Measurements from ENCODE around the gene C2orf42.
A peak's percentile ranks its signal among the peaks of the same experiment; 100 is the strongest.
"Not testable (repeated sequence)": the region's sequence is repeated elsewhere in the genome, so short reads cannot be mapped to it uniquely, and the experiment has no call there.

The C2orf42 gene

DNA sequence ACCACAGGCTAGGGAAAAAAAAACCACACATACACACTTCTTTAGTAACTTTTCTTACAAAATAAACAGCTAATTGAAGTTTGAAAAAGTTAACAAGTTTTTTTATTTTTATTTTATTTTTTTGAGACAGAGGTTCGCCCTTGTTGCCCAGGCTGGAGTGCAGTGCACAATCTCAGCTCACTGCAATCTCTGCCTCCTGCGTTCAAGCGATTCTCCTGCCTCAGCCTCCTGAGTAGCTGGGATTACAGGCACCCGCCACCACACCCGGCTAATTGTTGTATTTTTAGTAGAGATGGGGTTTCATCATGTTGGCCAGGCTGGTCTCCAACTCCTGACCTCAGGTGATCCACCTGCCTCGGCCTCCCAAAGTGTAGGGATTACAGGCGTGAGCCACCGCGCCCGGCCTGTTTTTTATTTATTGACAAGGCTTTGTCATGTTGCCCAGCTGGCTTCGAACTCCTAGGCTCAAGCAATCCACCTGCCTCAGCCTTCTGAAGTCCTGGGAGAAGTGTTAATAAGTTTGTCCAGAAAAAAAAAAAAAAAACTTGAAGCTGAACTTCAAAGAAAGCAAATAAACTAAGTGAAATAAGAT lies 21.1 kb downstream of the C2orf42 start:
- DNase-seq (ENCODE audit: low spot score): not testable (repeated sequence)

DNA sequence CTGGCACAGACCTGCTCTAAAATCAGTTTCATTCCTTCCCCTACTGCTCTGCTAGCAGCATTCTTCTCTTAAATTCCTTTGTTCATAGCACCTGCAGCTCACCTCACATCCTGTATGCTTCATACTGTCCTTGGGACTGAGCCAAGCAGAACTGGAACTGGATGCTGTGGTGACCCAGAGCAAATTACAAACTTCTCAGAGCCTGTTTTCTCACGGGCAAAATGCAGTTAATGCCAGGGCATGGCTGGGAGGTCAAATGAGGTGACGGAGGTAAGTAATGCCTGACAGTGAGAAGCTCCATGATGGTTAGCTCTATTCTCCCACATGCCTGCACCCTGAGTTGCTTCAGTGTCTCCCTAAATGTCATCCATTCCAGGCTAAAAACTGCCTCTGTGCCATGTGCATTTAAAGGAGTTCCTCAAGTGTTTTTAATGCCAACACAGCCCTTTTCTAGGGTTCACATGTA lies 29.7 kb downstream of the C2orf42 start:
- no peak for DNase-seq (ENCODE audit: low spot score)

DNA sequence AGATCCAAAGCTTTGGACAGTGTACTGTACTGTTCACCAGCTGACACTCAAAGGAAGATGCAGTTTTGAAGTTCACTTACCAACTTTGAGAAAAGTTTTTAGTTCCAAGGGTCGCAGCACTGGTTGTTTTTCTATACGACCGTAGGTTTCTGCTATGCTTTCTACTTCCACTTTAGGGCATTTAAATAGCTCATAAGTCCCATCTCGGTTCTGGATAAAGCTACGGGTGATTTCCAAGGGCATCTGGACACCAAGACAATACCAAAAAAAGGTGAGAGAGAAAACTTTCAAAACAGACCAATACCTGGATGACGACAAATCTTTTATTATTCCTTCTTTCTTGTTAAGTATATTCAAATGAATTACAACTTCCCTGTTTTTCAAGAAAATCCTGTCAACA lies 30.3 kb downstream of the C2orf42 start:
- DNase-seq (ENCODE audit: low spot score): no peak

- DNase-seq (ENCODE audit: low spot score): not testable (repeated sequence)
Observed at GRCh38 chr2:70149130-70149686, 41.6 kb downstream of the C2orf42 start.

DNA sequence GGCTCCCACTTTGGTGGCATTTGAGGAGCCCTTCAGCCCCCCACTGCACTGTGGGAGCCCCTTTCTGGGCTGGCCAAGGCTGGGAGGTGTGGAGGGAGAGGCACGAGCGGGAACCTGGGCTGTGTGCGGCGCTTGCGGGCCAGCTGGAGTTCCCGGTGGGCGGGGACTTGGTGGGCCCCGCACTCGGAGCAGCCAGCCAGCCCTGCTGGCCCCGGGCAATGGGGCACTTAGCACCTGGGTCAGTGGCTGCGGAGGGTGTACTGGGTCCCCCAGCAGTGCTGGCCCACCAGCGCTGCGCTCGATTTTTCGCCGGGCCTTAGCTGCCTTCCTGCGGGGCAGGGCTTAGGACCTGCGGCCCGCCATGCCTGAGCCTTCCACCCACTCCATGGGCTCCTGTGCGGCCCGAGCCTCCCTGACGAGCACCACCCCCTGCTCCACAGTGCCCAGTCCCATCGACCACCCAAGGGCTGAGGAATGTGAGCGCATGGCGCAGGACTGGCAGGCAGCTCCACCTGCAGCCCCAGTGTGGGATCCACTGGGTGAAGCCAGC lies 42.5 kb downstream of the C2orf42 start:
- DNase-seq (ENCODE audit: low spot score): not testable (repeated sequence)

DNA sequence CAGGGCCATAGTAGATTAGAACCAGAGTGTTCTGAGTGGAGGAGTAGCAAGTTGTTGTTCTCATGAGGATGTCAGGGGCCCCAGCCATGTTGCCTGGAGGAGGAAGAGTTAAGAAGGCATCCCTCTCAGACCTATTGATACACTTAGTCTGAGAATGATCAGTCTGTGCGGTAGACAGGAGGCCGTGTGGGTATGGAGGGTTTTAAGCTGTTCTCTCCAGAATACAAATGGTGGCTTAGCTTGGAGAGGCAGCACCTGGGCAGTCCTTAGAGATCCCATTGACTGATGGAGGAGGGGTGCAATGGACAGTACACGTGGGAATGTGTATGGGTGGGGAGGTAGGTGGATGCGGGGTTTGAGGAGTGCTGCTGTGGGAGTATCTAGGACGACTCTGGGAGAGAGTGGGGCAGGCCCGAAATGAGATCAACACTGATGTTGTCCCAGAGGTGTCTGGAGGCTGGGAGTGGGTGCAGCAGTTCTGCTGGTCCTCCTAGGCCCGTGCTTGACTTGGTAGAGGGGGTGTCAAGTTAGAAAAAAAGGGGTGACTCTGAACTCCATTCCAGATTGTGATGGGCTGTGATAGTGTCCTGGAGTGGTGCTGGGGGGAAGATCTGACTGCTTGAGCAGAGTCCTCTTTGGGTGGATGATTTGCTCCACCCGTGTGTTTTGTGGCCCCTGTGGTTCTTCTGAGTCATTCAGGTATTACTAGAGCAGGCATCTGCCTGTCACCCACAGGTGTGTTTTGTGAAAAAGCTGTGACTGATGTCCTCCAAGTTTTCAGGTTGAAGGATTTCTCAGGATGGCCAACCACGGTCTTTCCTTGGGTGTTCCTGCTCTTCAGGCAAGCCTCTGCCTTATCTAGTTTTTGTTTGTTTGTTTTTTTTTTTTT lies 44.7 kb downstream of the C2orf42 start:
- no peak for DNase-seq (ENCODE audit: low spot score)

- DNase-seq (ENCODE audit: low spot score): no peak
Observed at GRCh38 chr2:70145144-70145490, 45.7 kb downstream of the C2orf42 start.

DNA sequence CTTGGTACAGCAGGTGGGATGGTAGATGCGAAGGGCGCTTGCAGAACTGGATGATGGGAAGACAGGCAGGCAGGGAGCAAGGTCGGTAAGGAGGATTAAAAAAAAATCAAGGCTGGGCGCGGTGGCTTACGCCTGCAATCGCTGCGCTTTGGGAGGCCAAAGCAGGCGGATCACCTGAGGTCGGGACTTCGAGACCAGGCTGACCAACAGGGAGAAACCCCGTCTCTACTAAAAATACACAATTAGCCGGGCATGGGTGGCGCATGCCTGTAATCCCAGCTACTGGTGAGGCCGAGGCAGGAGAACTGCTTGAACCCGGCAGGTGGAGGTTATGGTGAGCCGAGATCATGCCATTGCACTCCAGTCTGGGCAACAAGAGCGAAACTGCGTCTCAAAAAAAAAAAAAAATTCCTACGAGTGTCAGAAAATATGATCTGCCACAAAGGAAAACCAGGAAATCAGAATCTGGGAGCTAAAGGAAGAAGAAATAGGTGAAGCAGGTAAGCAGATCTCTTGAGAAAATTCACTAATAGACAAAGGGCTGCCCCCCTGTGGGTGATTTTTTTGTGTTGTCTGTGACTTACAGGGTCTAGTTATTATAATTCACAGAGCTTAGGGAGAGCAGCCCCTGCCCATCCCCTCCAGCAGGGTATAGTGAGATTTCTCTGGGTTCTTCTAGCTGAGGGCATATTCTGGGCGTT lies 46.2 kb downstream of the C2orf42 start:
- DNase-seq (ENCODE audit: low spot score): no peak

DNA sequence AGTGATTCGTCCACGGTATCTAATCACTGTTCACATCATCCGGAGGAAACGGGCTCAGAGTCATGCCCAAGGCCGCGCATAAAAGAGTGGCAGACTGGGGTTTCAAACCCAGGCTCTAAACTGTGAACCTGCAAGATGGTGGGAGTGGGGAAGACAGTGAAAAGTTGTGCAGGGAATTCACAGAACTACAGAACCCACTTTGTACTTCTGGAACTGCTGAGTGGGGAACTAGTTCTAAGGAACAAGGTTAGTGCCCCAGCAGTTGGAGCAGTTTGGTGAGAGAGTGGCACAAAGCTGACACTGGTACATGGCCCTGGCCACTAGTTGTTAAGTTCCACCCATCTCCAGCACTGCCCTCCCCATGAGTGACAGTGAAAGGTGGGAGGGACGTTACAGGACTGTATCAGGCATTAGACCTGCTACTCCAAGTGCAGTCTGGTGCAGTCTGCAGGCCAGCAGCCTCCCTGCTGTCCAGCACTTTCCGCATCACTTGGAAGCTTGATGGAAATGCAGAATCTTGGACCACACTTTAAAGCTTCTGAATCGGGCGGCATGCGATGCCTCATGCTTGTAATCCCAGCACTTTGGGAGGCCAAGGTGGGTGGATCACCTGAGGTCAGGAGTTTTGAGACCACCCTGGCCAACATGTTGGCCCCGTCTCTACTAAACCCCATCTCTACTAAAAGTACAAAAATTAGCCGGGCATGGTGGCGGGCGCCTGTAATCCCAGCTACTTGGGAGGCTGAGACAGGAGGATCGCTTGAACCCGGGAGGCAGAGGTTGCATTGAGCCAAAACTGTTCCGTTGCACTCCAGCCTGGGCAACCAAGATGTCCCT lies 47.3 kb downstream of the C2orf42 start:
- no peak for DNase-seq (ENCODE audit: low spot score)

DNA sequence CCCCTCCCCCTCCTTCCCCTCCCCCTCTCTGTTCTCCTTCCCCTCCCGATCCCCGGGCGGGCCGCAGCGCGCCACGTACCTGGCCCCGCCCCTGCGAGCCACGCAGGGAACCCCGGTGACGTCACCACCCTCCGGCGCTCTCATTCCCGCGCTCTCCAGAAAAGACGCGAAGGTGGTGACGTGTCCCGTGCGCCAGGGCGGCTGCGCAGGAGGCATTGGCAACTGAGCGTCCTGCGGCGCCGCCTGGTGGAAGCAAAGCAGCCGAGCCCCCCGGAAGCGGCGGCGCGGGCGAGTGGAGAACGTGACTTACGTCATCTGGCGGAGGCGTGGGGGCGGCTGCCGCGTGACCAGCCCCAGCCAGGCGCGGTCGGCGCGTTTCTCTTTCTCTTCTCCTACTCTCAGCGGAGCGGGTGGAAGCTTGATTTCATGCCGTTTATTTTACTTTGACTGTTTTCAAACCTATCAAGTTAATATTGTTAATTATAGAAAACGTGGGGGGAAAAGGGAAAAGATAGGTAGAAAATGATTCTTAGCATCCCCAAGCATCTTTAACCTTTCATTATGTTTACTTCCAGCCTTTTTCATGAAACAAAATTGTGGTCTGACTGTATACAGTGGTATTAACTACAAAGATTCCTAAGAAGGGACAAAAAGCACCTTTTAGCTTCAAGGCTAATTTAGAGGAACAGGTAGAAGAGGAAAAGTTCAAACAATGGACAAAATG lies 48.1 kb downstream of the C2orf42 start:
- peak; percentile 98 for DNase-seq (ENCODE audit: low spot score)

DNA sequence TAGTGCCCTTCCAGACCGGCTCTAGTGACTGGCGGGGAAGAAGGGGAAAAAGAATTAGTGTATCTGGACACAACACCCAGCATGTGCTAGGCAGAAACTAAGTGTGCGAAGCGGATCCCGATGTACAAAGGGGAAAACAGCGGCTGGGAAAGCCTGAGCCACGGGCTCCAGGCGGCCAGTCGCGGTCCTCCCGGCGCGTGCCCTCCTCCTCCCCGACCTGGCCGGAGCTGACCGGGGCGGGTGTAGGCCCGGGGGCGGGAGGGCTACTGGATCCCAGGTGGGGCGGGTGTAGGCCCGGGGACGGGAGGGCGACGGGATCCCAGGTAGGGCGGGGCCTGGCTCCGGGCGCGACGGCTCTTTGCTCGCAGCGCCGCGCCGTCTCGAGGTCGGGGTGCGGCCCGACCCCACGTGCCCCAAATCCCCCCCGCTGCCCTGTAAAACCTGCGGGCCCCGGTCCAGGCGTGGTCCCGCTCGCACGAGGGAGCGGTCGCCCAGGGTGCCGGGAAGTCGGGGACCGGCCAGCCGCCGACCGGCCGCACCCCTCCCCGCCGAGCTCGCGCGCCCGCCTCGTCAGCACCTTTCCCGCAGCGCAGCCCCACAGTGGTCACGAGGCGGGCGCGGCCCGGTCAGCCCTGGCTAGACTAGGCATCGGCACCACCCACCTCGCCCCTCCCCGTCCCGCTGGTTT lies 48.8 kb downstream of the C2orf42 start:
- no peak for DNase-seq (ENCODE audit: low spot score)

- no peak for DNase-seq (ENCODE audit: low spot score)
Observed at GRCh38 chr2:70141212-70141901, 49.5 kb downstream of the C2orf42 start.

- DNase-seq (ENCODE audit: low spot score): no peak
Observed at GRCh38 chr2:70140791-70141211, 50.0 kb downstream of the C2orf42 start.

DNA sequence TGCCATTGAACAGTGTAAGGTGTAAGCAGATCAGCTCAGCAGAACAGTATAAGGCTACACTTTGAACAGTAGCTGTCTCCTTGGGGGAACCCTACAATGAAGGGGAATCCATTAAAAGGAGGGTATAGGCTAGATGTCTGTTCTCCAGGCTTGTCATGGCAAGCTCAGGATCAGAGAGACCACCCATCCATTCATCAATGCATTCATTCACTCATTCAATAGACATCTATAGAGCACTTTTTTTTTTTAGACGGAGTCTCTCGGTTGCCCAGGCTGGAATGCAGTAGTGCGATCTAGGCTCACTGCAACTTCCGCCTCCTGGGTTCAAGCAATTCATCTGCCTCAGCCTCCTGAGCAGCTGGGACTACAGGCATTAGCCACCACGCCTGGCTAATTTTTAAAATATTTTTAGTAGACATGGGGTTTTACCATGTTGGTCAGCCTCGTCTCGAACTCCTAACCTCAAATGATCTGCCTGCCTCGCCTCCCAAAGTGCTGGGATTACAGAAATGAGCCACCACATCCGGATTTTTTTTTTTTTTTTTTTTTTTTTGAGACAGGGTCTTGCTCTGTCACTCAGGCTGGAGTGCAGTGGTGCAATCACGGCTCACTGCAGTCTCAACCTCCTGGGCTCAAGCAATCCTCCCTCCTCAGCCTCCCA lies 56.4 kb downstream of the C2orf42 start:
- not testable (repeated sequence) for DNase-seq (ENCODE audit: low spot score)

DNA sequence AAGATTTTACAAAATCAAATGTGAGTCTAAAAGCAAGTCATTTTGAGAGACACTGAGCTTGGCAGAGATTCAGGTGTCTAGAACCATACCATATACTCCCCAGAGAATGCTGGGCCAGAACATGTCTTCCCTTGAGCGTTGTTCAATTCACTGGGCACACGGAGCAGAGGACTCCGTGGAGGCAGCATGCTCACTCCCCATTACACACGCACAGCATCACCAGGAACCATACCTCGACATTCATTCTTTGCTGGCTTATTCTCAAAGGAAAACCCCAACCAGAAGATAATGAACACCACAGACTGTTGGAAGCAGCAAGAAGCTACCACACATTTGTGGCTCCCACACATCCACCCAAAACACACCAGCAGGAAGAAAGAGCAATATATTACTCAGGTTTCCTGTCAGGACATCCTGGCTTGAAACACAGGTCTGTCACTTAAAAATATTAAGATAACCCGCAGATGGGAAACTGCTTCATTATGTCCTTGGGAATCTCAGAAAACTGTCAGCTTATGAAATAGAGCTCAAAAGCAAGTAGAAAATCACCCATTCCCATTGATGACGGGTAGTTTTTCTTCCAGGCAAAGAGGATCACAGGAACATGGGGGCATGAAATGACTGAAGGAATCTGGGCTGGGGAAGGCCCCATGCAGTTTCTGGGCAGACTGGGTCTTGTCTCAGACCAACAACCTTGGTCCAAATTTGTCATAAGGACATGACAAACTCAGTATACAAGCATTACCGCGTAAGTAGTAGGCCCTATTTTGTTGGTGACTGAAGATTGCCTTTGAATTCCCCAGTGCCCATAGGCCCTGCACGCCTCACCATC lies 57.1 kb downstream of the C2orf42 start:
- peak; percentile 61 for DNase-seq (ENCODE audit: low spot score)

- DNase-seq (ENCODE audit: low spot score): no peak
Observed at GRCh38 chr2:70133127-70133452, 57.7 kb downstream of the C2orf42 start.

DNA sequence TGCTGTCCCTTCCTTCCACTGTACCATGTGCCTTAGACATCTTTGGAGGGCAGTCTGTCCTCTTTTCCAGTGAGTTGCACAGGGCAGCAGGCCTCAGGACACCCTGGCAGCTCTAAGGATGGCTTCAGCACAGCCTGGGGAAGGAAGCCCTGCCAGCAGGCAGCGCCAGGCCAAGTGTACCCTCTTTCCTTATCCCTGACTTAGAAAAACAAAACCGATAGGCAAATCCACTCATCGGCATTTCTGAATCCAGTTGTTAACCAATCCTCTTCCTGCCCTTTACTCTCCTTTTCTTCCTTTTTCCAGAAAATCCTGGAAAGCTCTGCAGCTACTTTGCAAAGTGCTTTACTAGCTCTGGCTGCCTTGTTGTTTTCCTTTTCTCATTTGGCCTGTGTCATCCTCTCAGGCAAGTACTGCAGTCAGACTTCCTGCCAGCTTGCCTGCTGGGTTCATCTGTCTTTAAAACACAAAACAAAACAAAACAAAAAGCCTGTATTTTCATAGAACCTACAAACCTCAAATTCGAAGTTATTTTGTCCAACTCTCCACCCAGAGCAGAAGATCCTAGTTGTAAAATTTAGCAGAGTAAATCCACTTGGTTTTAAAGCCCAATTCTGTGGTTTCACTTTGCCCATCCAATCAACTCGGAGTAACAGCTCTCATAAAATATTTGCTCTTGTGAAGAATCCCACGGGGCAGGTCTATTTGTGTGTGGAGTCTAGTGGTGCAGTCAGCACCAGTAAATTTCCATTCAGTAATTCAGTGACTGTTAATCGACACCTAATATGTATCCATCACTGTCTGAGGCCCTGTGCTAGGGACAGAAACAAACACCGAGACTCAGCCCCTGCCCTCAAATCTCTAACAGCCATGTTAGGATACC lies 58.3 kb downstream of the C2orf42 start:
- DNase-seq (ENCODE audit: low spot score): no peak
